Measurements from ENCODE around the gene HMGN4.
A peak's percentile ranks its signal among the peaks of the same experiment; 100 is the strongest.

DNA sequence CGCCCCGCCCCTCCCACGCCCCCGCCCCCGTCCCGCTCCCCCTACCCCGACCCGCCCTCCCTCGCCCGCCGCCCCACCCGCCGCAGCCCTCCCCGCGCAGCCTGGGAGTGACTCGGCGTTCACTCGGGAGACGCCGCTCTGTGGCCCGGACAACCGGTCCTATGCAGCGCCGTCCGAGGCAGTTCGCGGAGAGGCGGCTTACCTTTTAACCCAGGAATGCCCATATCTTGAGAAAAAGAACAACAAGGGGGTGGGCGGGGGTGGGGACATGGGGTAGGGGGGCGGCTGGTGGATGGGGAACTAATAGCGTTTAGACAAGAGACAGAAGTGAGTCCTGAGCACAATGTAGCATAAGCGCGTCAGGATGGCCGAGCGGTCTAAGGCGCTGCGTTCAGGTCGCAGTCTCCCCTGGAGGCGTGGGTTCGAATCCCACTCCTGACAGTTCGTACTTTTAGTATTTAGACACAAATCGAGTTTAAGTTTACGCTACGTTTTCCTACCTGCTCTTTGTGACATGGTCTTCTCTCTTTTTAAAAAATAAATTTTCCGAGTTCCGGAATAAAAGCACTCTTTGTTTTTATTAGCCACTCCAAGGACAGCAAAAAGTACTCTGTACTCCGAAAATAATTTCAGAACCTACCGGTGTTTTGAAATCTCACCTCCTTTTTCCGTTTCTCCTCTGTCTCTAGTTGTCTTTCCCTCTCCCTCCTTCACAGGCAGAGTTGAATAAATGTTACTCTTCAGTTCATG is 17.1 kb upstream of the HMGN4 start:
- TF ChIP-seq, protein P1, sequence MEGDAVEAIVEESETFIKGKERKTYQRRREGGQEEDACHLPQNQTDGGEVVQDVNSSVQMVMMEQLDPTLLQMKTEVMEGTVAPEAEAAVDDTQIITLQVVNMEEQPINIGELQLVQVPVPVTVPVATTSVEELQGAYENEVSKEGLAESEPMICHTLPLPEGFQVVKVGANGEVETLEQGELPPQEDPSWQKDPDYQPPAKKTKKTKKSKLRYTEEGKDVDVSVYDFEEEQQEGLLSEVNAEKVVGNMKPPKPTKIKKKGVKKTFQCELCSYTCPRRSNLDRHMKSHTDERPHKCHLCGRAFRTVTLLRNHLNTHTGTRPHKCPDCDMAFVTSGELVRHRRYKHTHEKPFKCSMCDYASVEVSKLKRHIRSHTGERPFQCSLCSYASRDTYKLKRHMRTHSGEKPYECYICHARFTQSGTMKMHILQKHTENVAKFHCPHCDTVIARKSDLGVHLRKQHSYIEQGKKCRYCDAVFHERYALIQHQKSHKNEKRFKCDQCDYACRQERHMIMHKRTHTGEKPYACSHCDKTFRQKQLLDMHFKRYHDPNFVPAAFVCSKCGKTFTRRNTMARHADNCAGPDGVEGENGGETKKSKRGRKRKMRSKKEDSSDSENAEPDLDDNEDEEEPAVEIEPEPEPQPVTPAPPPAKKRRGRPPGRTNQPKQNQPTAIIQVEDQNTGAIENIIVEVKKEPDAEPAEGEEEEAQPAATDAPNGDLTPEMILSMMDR (IDR thresholded peaks at IDR 0.05), result peak in 1 of 3 experiments; percentile 2
- TF ChIP-seq POLR2A (IDR thresholded peaks at IDR 0.05), result no peak
- TF ChIP-seq POLR2AphosphoS5 (IDR thresholded peaks at IDR 0.05; ENCODE audit: insufficient read depth in 1 of 2, low read depth in 1 of 2), result peak; percentile 13 to 50

Data from vagina (tissue), 2 donors.